Measurements from ENCODE around the gene ZNF292.
A peak's percentile ranks its signal among the peaks of the same experiment; 100 is the strongest.

Gene ZNF292

GRCh38 chr6:87116922-87117321, 38.4 kb upstream of the ZNF292 start:
- H2AK5ac ChIP-seq (ENCODE audit: low read length) = no peak overlapping the region
- H3K14ac ChIP-seq (ENCODE audit: low read length) = no peak overlapping the region
- H3K27me3 ChIP-seq (ENCODE audit: insufficient read depth, low read length) = no peaks in the 10 kb centered on the region
- no peak overlapping the region for H4K8ac ChIP-seq (ENCODE audit: low read depth, low read length)
- no peak overlapping the region for H4K12ac ChIP-seq (ENCODE audit: low read depth, low read length)
- H3K9me3 ChIP-seq (ENCODE audit: insufficient read depth, low read depth, low read length) = no peaks in the 10 kb centered on the region
- no peak overlapping the region for H3K4ac ChIP-seq (ENCODE audit: low read depth, low read length)
- no peaks in the 10 kb centered on the region for H3K79me1 ChIP-seq (ENCODE audit: low read length)
- no peak overlapping the region for H3K23ac ChIP-seq (ENCODE audit: low read length)
- H2BK5ac ChIP-seq (ENCODE audit: low read depth, low read length, poor library complexity) = no peak overlapping the region
- no peaks in the 10 kb centered on the region for H3K4me1 ChIP-seq (ENCODE audit: control insufficient read depth in 1 of 2, insufficient read depth in 2 of 2, low read length in 2 of 2)
- no peak for DNase-seq
- no peak overlapping the region for H3K27ac ChIP-seq (ENCODE audit: low read depth, low read length)
- no peak overlapping the region for H2AFZ ChIP-seq (ENCODE audit: insufficient read depth, low read length, poor library complexity)
- no peak overlapping the region for H3K18ac ChIP-seq (ENCODE audit: low read length)
- H3K9ac ChIP-seq (ENCODE audit: low read length) = no peak overlapping the region
- no peaks in the 10 kb centered on the region for H3K36me3 ChIP-seq (ENCODE audit: control insufficient read depth in 1 of 2, insufficient read depth in 2 of 2, low read length in 2 of 2)
- WGBS (ENCODE audit: extremely low coverage, insufficient coverage, insufficient read length) = no CpG with 5 or more reads among the region's 2 CpGs
- H3K4me2 ChIP-seq (ENCODE audit: low read length) = no peak overlapping the region
- no peak overlapping the region for H2BK12ac ChIP-seq (ENCODE audit: low read length)
- no peak overlapping the region for H3K4me3 ChIP-seq (ENCODE audit: low read depth, low read length)
- H2BK120ac ChIP-seq (ENCODE audit: insufficient read depth, low read length, poor library complexity) = no peak overlapping the region
- H3K79me2 ChIP-seq (ENCODE audit: control insufficient read depth, insufficient read depth, low read length, poor library complexity) = no peaks in the 10 kb centered on the region
- H4K91ac ChIP-seq (ENCODE audit: low read depth, low read length) = peak overlapping the region; percentile 14

DNA sequence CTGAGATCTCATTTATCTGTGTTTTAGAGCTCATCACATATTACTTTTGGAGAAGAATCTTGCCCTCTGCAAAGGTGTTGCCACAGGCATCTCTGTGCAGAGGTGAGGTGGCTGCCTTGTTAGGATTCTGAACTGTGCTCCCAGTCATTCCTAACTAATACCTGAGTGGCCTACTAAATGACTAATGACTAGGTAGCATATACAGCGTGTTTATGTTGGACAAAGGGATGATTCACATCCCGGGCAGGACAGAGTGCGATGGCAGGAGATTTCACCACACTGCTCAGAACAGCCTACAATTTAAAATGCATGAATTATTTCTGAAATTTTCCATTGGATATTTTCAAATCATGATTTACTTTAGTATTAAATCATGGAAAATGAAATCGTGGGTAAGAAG, 37.3 kb upstream of the ZNF292 start:
- WGBS (ENCODE audit: extremely low coverage, insufficient coverage, insufficient read length) = no CpG with 5 or more reads among the region's 4 CpGs
- H3K4me1 ChIP-seq (ENCODE audit: control insufficient read depth in 1 of 2, insufficient read depth in 2 of 2, low read length in 2 of 2) = no peaks in the 10 kb centered on the region

DNA sequence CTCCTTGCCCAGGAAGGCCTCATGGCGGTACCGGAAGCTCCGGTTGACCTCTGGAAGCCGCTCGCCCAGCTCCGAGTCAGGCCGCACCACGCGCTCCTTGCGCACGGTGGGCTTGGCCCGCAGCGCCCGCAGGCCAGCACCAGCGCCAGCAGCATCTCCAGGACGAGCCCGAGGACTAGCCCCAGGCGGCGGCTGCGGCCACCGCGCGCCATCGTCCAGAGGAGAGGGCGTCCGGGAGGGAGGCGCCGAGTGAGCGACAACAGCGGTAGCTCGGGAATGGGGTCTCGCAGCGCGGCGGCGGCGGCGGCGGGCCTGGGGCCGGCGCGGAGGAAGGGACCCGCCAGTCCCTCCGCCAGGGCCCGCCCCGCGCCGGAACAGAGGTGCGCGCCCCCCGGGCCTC, 32.9 kb upstream of the ZNF292 start:
- no peak overlapping the region for H2BK120ac ChIP-seq (ENCODE audit: insufficient read depth, low read length, poor library complexity)
- H3K27me3 ChIP-seq (ENCODE audit: insufficient read depth, low read length) = no peaks in the 10 kb centered on the region
- H3K4me1 ChIP-seq (ENCODE audit: control insufficient read depth in 1 of 2, insufficient read depth in 2 of 2, low read length in 2 of 2) = no peaks in the 10 kb centered on the region
- no peak overlapping the region for H2AFZ ChIP-seq (ENCODE audit: insufficient read depth, low read length, poor library complexity)
- H3K79me1 ChIP-seq (ENCODE audit: low read length) = no peaks in the 10 kb centered on the region
- no peaks in the 10 kb centered on the region for H3K79me2 ChIP-seq (ENCODE audit: control insufficient read depth, insufficient read depth, low read length, poor library complexity)
- no peak overlapping the region for H4K91ac ChIP-seq (ENCODE audit: low read depth, low read length)
- no peak overlapping the region for H3K27ac ChIP-seq (ENCODE audit: low read depth, low read length)
- H3K36me3 ChIP-seq (ENCODE audit: control insufficient read depth in 1 of 2, insufficient read depth in 2 of 2, low read length in 2 of 2) = no peaks in the 10 kb centered on the region
- DNase-seq = peak; percentile 89 to 92
- no peak overlapping the region for H2AK5ac ChIP-seq (ENCODE audit: low read length)
- no peak overlapping the region for H2BK5ac ChIP-seq (ENCODE audit: low read depth, low read length, poor library complexity)
- no peak overlapping the region for H4K8ac ChIP-seq (ENCODE audit: low read depth, low read length)
- H3K9me3 ChIP-seq (ENCODE audit: insufficient read depth, low read depth, low read length) = peaks cover 3% of the 10 kb centered on the region
- no peak overlapping the region for H2BK12ac ChIP-seq (ENCODE audit: low read length)
- H3K14ac ChIP-seq (ENCODE audit: low read length) = no peak overlapping the region
- no peak overlapping the region for H3K4ac ChIP-seq (ENCODE audit: low read depth, low read length)
- WGBS (ENCODE audit: extremely low coverage, insufficient coverage, insufficient read length) = no CpG with 5 or more reads among the region's 51 CpGs
- H3K4me3 ChIP-seq (ENCODE audit: low read depth, low read length) = no peak overlapping the region
- no peak overlapping the region for H3K18ac ChIP-seq (ENCODE audit: low read length)
- H3K4me2 ChIP-seq (ENCODE audit: low read length) = no peak overlapping the region
- H3K23ac ChIP-seq (ENCODE audit: low read length) = no peak overlapping the region
- H4K12ac ChIP-seq (ENCODE audit: low read depth, low read length) = no peak overlapping the region
- H3K9ac ChIP-seq (ENCODE audit: low read length) = no peak overlapping the region

More for the DNA sequence above, 37.3 kb upstream of the ZNF292 start:
- no peaks in the 10 kb centered on the region for H3K79me1 ChIP-seq (ENCODE audit: low read length)
- H4K8ac ChIP-seq (ENCODE audit: low read depth, low read length) = no peak overlapping the region
- H3K36me3 ChIP-seq (ENCODE audit: control insufficient read depth in 1 of 2, insufficient read depth in 2 of 2, low read length in 2 of 2) = no peaks in the 10 kb centered on the region
- H2BK5ac ChIP-seq (ENCODE audit: low read depth, low read length, poor library complexity) = no peak overlapping the region
- no peaks in the 10 kb centered on the region for H3K27me3 ChIP-seq (ENCODE audit: insufficient read depth, low read length)
- H4K12ac ChIP-seq (ENCODE audit: low read depth, low read length) = no peak overlapping the region
- no peak overlapping the region for H3K27ac ChIP-seq (ENCODE audit: low read depth, low read length)
- H3K23ac ChIP-seq (ENCODE audit: low read length) = no peak overlapping the region
- H3K9me3 ChIP-seq (ENCODE audit: insufficient read depth, low read depth, low read length) = peaks cover 3% of the 10 kb centered on the region
- no peak overlapping the region for H3K4ac ChIP-seq (ENCODE audit: low read depth, low read length)
- no peak overlapping the region for H3K14ac ChIP-seq (ENCODE audit: low read length)
- H2BK120ac ChIP-seq (ENCODE audit: insufficient read depth, low read length, poor library complexity) = no peak overlapping the region
- no peak overlapping the region for H2AK5ac ChIP-seq (ENCODE audit: low read length)
- no peak overlapping the region for H3K18ac ChIP-seq (ENCODE audit: low read length)
- no peak overlapping the region for H3K4me2 ChIP-seq (ENCODE audit: low read length)
- H2AFZ ChIP-seq (ENCODE audit: insufficient read depth, low read length, poor library complexity) = no peak overlapping the region
- no peaks in the 10 kb centered on the region for H3K79me2 ChIP-seq (ENCODE audit: control insufficient read depth, insufficient read depth, low read length, poor library complexity)
- no peak overlapping the region for H3K9ac ChIP-seq (ENCODE audit: low read length)
- no peak overlapping the region for H2BK12ac ChIP-seq (ENCODE audit: low read length)
- no peak overlapping the region for H3K4me3 ChIP-seq (ENCODE audit: low read depth, low read length)
- H4K91ac ChIP-seq (ENCODE audit: low read depth, low read length) = no peak overlapping the region
- peak; percentile 69 to 84 for DNase-seq

GRCh38 chr6:87124074-87124473, 31.3 kb upstream of the ZNF292 start:
- Histone ChIP-seq H3K27me3 (ENCODE audit: insufficient read depth, low read length) (no peaks in the 10 kb centered on the region), H2AK5ac (ENCODE audit: low read length) (no peak overlapping the region), H3K4me2 (ENCODE audit: low read length) (no peak overlapping the region), H2BK120ac (ENCODE audit: insufficient read depth, low read length, poor library complexity) (no peak overlapping the region), H4K12ac (ENCODE audit: low read depth, low read length) (no peak overlapping the region), H3K9me3 (ENCODE audit: insufficient read depth, low read depth, low read length) (peaks cover 3% of the 10 kb centered on the region), H2BK5ac (ENCODE audit: low read depth, low read length, poor library complexity) (no peak overlapping the region), H3K27ac (ENCODE audit: low read depth, low read length) (no peak overlapping the region), H3K9ac (ENCODE audit: low read length) (no peak overlapping the region), H4K8ac (ENCODE audit: low read depth, low read length) (no peak overlapping the region), H3K79me1 (ENCODE audit: low read length) (no peaks in the 10 kb centered on the region), H4K91ac (ENCODE audit: low read depth, low read length) (no peak overlapping the region), H3K36me3 (ENCODE audit: control insufficient read depth in 1 of 2, insufficient read depth in 2 of 2, low read length in 2 of 2) (no peaks in the 10 kb centered on the region), H3K4ac (ENCODE audit: low read depth, low read length) (no peak overlapping the region), H3K18ac (ENCODE audit: low read length) (no peak overlapping the region), H2BK12ac (ENCODE audit: low read length) (no peak overlapping the region), H3K23ac (ENCODE audit: low read length) (no peak overlapping the region), H2AFZ (ENCODE audit: insufficient read depth, low read length, poor library complexity) (no peak overlapping the region), H3K14ac (ENCODE audit: low read length) (no peak overlapping the region), H3K4me1 (ENCODE audit: control insufficient read depth in 1 of 2, insufficient read depth in 2 of 2, low read length in 2 of 2) (no peaks in the 10 kb centered on the region), H3K79me2 (ENCODE audit: control insufficient read depth, insufficient read depth, low read length, poor library complexity) (no peaks in the 10 kb centered on the region), H3K4me3 (ENCODE audit: low read depth, low read length) (no peak overlapping the region)
- DNase-seq = no peak
- WGBS (ENCODE audit: extremely low coverage, insufficient coverage, insufficient read length) = no CpG with 5 or more reads among the region's 5 CpGs

Measured in trophoblast cell (in vitro differentiated cells and primary cell).